Stimulated activated CD4-positive, alpha-beta T cell treated with anti-CD3 and anti-CD28 coated beads, Interleukin-2, amount 100 ng/mL, for 48 hours (primary cell): ENCODE measurements around the gene CDC42BPA.
"Not testable (repeated sequence)": the region's sequence is repeated elsewhere in the genome, so short reads cannot be mapped to it uniquely, and the experiment has no call there.

Experiments
- DNase-seq, 2 donors: peaks; one replicate each; pipeline ENCODE4 v3.0.0-alpha.2; 2020

The CDC42BPA gene, protein sequence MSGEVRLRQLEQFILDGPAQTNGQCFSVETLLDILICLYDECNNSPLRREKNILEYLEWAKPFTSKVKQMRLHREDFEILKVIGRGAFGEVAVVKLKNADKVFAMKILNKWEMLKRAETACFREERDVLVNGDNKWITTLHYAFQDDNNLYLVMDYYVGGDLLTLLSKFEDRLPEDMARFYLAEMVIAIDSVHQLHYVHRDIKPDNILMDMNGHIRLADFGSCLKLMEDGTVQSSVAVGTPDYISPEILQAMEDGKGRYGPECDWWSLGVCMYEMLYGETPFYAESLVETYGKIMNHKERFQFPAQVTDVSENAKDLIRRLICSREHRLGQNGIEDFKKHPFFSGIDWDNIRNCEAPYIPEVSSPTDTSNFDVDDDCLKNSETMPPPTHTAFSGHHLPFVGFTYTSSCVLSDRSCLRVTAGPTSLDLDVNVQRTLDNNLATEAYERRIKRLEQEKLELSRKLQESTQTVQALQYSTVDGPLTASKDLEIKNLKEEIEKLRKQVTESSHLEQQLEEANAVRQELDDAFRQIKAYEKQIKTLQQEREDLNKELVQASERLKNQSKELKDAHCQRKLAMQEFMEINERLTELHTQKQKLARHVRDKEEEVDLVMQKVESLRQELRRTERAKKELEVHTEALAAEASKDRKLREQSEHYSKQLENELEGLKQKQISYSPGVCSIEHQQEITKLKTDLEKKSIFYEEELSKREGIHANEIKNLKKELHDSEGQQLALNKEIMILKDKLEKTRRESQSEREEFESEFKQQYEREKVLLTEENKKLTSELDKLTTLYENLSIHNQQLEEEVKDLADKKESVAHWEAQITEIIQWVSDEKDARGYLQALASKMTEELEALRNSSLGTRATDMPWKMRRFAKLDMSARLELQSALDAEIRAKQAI (N-terminal part only)

DNA sequence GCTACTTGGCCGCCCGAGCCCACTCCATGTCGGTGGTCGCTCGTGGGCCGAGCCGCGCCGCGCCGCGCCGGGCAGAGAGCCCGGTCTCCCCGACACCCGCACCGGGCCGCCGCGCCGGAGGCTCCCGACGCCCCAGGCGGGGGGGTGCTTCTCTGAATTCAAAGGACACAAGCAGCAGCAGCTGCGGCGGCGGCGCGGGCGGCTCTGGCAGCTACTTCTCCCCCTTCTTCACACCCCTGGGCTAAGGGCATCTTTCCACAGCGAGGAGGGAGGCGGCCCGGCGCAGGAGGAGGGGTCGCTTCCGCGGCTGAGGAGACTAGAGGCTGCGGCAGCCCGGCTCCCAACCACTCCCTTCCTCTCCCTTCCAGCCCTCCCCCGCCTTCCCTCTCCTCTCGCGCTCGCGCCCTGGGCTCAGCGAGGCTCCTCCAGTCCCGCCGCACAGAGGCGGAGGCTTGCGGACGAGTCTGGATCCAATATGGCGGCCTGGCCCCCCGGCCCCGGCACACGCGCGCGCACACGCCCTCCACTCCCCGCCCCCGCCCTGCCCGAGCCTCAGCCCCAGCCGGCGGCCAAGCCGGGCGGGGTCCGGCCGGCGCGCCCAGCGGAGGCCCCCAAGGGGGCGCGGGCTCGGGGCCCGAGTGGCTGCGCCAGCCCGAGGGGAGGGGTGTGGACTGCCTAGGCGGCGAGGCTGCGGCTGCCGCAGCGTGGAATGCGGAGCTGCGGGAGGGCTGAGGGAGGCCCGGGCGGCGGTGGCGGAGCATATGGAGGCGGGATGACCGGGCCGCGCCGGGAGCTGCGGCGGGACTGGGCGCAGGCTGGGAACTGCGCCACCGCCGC, at the start of gene CDC42BPA:
TSS of gene CDC42BPA (minus strand) at position 477 of the 837 bp plus-strand sequence. CDS start 1,310 bp downstream, outside the sequence.
- peak; percentile 9 to 24 for DNase-seq

DNA sequence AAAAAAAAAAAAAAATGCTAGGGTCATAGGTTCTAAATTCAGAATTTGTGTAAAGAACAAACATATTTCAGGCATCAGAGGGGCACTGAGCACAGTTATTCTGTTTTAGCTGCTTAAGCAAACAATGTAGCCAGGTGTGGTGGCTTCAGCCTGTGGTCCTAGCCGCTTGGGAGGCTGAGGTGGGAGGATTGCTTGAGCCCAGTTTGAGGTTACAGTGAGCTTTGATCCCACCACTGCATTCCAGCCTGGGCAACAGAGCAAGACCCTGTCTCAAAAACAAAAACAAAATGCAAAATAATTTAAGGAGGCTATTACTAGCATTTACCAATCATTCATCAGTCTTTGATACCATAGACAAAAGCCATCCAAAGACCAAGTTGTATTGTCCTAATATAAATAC, 49.7 kb upstream of the CDC42BPA start:
- no peak for DNase-seq

DNA sequence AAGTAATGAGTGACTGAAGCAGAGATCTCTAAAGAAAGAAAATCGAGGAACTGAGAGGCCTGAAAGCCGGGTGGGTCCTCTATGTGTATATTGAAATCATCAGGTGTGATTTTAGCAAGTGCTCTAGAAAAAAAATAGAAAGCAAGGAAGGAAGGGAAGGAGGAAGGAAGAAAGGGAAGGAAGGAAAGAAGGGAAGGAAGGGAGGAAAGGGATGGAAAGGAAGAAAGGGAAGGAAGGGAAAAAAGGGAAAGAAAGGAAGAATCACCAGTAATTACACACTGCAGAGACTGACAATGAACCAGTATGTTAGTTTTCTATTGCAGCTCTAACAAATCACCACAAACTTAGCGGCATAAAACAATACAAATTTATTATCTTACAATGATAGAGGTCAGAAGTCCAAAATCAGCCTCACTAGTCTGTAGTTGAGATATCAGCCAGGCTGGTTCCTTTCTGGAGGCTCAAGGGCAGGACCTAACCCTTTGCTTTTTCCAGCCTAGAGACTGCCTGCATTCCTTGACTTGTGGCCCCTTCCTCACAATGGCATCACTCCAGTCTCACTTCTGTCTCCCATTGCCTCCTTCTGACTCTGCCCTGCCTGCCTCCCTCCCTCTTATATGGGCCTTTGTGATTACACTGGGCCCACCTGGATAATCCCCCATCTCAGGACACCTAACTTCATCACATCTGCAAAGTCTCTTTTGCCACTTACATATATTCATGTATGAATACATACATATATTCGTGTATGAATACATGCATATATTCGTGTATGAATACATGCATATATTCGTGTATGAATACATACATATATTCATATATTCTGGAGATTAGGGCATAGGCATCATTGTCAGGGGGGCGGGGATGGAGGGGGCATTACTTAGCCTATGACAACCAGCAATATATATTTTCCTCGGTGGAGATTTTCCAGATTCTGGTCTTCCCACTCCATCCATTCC, 47.5 kb upstream of the CDC42BPA start:
- DNase-seq: no peak

DNA sequence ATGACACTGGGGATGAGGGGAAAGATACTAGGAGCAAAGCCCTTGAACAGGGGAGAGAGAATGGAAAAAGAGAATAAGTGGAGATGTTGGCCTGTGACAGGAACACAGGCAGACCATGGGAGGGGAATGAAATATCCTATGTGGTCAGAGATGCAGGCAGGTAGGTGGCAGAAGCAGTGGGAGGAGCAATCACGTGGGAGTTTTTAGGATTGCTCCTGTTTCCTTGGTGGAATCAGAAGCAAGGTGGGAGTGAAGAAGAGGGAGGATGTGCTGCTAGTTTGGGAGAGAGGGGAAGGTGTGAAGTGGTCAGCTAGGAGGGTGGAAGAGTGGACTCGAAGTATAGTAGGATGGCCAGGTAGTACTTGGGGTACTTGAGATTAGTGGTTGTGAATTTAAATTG, 46.4 kb upstream of the CDC42BPA start:
- no peak for DNase-seq

DNA sequence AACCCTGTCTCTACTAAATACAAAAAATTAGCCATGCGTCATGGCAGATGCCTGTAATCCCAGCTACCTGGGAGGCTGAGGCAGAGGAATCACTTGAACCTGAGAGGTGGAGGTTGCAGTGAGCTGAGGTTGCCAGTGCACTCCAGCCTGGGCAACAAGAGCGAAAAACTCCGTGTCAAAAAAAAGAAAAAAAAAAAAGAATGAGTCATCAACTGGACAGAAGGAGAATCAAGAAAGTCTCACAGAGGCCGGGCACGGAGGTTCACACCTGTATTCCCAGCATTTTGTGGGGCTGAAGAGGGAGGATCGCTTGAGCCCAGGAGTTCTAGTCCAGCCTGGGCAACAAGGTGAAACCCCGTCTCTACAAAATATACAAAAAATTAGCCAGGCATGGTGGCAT, 45.5 kb upstream of the CDC42BPA start:
- no peak for DNase-seq

DNA sequence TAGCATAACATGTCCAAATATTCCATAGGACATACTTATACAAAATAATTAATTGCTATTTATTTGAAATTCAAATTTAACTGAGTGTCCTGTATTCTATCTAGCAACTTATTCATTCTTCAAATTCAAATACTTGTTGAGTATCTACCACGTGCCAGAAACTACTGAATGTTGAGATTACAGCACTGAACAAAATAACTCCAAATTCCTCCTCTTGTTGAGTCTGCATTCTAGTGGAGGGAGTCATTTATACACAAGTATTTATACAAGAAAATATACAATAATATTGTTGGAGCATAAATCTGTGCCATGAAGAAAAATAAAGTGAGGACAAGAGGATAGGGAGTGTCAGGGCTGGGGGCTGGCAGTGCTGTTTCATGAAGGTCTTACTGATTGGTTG, 43.7 kb upstream of the CDC42BPA start:
- no peak for DNase-seq

DNA sequence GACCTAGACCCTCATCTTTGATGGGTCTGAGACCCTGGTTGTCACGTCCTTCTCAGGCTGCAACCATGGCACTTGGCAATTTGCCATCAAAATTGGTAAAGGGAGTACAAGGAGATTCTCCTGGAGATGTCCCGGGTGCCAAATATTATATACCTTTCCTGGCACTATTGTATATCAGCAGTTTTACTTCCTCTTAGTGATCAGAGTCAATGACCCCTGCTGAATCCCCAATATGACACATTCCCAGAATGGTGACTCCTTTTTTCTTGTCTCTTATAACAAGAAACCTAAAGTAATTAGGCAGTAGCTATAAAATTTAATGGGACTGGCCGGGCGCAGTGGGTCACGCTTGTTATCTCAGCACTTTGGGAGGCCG, 39.6 kb upstream of the CDC42BPA start:
- no peak for DNase-seq

DNA sequence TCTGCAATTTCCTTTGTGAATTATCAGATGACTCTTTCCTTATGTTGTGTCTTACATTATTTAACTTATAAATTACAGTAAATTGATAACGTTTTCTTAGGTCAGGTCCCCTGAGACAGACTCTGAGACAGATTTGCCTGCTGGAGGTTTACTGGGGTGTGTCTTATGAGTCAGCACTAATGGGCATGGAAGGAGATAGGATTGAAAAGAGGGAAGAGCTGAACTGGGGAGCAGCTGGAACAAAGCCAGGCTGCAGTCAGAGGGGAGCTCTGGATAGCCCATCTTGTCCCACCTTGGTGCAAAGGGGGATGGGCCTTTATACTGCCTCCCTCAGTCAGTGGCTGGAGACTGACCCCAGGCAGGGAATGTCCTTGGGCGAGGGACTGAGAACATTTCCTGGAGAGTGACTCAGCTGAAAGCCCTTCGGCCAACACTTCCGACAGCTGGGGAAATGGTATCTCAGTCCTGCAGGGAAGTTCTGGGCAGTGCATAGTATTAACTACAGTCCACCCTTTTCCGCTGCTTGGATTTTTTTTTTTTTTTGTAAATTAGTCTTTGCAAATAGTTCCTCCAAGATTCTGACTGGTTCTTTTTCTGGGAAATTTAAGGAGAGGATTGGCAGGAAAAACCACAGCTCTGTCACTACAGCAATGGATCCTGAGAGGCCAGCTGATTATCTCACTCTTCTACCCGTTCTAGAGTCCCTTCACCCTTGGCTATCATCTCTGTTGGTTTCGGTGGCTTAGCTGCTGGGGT, 39.1 kb upstream of the CDC42BPA start:
- DNase-seq: no peak

DNA sequence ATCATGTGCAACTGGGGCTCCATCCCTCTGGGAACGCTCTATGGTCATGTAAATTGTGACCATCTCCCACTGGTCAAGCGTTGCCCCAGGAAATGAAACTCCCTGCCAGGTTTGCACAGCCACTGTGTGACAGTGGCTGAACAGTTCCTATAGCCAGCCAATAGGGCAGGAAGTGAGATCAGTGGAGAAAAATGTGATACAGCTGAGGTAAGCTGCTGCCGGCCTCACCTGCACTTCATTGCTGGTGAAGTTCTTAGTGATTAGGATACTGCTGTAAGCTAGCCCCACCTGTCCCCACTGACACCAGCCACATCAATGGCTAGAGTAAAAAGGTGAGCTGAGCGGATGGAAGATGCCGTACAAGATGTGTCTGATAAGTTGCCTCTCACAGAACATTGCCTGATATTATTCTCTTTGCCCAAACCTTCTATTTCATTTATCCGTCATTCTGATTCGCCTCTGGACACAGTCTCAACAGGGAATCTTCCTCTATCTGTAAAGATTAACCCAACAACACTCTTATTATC, 38.4 kb upstream of the CDC42BPA start:
- DNase-seq: no peak

DNA sequence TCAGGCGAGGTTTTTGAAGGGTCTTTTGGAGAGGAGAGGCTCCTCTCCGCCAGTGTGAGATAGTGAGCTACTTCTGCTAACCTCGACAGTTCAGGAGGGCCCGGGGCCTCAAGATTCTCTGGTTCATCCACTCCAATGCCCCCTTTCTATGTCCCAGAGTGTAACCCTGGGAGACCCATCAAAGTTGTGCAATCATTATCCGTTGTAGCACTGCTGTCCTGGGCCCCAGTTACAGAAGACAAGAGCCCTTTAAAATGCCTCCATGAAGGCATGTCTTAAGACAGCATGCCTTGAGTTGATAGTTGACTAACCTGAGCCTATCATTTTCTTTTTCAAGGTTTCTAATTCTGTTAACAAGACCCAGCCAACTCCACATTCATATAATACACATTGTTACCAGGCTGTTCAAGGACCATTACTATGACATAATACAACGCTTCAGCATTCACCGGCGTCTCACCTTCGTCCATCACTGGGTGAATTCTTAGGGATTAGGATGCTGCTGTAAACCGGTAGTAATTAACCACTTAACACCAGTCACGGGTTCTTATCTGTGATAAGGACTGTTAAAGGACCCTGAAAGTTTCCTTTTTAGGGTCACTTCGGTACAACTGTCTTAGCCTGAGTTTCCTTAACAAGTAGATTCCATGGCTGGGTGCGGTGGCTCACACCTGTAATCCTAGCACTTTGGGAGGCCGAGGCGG, 37.4 kb upstream of the CDC42BPA start:
- DNase-seq: no peak

DNA sequence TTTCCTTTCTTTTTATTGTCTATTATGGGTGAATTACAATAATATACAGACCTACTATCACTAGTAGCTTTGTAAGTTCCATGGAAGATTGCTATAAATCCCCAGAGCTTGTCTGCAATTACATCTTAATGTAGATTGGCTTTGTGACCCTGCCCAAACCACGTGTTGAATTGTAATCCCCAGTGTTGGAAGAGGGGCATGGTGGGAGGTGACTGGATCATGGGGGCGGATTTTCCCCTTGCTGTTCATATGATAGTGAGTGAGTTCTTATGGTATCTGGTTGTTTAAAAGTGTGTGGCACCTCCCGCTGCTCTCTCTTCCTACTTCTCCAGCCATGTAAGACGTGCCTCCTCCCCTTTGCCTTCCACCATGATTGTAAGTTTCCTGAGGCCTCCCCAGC, 34.9 kb upstream of the CDC42BPA start:
- DNase-seq: no peak

DNA sequence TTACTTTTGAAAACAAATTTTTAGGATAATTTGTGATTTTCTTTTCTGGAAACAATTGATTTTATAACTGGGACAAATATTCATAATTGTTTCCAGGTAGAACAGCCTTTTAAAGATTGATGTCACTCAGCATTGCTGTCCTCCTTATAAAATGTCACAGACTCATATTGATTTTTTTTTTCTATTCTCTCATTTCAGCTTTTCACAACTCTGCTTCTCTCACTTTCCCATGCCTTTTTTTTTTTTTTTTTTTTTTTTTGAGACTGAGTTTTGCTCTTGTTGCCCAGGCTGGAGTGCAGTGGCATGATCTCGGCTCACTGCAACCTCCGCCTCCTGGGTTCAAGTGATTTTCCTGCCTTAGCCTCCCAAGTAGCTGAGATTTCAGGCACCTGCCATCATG, 33.9 kb upstream of the CDC42BPA start:
- DNase-seq: not testable (repeated sequence)

DNA sequence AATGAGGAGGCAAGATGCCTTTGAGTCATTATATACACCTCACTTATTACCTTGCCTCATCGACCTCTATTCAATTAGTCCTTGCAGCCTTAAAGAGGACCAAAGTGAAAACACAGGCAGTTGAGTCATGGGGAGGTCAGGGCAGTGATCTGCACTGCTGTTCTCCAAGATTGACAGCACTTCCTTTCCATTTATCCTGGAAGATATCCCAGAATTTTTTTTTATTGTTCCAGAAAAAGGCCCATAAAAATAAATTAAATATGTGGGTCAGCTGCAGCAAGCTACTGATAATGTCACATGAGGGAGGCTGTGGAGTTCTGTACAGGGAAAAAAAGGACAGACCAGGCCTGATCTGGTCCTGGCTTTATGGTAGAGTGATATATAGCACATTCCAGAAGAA, 33.2 kb upstream of the CDC42BPA start:
- DNase-seq: no peak

DNA sequence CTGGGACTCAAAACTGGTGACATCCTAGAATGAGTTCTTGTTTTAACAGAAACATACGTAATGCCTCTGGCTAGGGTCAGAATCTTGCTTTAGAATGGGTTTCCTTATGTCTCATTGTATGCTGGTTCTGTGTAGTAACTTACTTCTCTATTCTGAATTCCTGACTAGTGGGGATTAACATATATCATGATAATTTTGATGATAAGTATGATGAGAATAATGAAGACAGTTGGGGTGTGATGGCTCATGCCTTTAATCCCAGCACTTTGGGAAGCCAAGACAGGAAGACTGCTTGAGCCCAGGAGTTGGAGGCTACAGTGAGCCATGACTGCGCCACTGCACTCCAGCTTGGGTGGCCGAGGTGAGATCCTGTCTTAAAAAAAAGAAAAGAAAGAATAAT, 31.7 kb upstream of the CDC42BPA start:
- no peak for DNase-seq

DNA sequence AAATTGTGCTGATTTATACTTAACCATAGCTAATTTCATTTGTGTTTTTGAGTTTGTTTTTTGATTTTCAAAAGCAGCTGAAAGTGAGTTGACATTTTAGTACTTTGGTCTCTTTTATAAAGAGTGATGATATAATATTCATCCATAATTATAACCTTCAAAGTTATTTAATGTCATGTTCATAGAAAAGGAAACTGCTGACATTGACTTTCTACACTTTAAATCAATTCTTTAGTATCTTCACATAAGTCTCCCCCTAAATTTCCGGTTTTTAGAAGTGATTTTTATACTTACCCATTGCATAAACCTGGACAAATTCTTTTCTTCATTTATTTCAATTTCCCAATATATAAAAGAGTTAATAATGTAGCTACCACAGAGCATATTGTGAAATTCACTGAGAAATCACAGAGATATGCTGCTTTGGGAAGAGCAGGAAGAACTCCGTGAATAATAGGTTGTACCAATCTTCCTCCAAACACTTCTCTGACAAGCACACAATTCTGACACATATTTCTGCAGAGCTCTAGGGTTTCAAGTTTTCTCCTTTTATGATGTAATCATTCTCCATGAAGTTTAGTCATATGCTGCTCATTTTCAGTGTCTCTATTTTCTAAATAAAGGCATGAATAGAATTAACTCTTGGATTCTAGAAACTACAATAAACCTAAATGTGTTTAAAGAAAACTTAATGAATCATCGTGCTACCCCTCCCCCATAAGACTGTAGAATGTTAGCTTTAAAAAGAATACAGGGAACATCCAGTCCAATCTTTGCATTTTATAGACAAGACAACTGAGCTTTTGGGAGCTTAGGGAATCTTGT, 25.6 kb upstream of the CDC42BPA start:
- no peak for DNase-seq

DNA sequence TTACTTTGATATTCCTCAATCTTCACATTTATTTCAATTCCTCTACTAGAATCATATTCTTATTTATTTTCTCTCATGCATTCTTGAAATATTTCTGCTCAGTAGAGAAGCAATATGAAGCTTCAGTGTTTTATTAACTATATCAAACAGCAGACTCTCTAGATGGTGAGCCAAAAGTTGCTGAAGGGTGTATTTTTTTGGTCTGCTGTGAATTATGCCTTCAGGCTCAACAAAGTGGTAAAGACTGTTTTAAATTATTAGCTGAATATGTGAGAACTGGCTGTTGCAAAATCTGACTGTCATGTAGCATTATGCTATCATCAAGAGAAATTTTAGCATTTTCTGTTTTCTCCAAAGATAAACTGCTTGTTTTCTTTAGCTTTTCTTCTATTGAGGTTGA, 24.9 kb upstream of the CDC42BPA start:
- DNase-seq: no peak

DNA sequence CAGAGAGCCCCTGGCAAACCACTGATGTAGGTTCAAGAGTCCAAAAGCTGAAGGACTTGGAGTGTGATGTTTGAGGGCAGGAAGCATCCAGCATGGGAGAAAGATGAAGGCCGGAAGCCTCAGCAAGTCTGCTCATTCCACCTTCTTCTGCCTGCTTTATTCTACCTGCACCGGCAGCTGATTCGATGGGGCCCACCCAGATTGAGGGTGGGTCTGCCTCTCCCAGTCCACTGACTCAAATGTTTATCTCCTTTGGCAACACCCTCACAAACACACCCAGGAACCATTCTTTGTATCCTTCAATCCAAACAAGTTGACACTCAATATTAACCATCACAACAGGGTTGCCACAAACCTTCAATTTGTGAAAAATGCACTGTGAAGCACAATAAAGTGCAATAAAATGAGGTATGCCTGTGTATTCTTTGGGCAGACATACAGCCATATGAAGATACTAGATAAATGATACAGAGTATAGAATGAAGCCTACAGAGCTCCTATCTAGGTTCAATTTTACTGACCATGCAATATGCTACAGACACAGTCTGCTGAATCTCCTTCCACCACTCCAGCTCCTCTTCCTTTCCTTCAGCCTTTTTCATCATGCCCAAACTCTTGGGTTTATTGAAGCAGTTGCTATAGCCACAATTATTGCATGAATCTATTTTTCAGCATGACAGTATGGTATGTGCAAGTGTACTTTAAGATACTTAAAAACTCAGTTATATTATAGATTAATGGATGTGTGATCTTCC, 24.0 kb upstream of the CDC42BPA start:
- DNase-seq: no peak

DNA sequence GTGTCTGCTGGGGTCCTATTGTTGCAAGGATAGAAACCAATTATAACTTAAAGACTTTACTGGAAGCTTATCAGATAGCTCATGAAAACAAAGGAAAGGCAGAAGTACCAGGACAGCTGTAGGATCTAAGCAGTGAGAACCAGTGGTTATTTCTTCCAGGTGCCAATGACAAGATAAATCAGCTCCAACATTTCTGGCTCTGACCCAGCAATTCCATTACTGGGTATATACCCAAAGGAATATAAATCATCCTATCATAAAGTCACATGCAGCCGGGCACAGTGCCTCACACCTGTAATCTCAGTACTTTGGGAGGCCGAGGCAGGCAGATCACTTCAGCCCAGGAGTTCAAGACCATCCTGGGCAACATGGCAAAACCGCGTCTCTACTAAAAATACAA, 17.8 kb upstream of the CDC42BPA start:
- not testable (repeated sequence) for DNase-seq
